Testis (tissue), 2 donors: ENCODE measurements around the gene METTL4.

Experiments
- POLR2A ChIP-seq: fragments of 450-650 bp; IDR thresholded peaks from one replicate; pipeline ENCODE4 v1.6.1; 2017; ENCODE audit warnings: antibody characterized with exemption, mild to moderate bottlenecking, moderate library complexity
- TF ChIP-seq, protein P1 (sequence below), 3 experiments: fragments of 450-650 bp in 2 of 3; fragments of 200-600 bp in 1 of 3; sonication (generic) in 1 of 3; IDR thresholded peaks; one replicate each; pipeline ENCODE4 v1.5.1; 2016 to 2019; ENCODE audit warnings: antibody characterized with exemption in 3 of 3, mild to moderate bottlenecking in 2 of 3, moderate library complexity in 1 of 3

DNA sequence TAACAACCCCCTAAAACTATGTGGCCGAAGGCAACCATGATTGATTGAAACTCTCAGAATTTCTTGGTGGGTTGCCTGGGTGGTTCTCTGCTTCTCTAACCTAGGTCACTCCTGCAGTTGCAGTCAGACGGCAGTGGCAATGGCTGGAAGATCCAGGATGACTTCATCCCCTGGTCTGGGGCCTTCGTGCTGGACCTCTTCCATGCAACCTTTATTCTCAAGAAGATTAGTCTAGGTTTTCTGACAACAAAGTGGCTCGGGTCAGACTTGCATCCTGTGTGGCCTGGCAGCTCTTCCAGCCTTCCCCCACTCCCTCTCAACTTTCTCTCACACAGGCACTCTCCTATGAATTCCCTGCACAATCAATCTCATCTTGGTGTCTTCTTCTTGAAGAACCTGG, 76.4 kb downstream of the METTL4 start:
- TF ChIP-seq, protein P1, sequence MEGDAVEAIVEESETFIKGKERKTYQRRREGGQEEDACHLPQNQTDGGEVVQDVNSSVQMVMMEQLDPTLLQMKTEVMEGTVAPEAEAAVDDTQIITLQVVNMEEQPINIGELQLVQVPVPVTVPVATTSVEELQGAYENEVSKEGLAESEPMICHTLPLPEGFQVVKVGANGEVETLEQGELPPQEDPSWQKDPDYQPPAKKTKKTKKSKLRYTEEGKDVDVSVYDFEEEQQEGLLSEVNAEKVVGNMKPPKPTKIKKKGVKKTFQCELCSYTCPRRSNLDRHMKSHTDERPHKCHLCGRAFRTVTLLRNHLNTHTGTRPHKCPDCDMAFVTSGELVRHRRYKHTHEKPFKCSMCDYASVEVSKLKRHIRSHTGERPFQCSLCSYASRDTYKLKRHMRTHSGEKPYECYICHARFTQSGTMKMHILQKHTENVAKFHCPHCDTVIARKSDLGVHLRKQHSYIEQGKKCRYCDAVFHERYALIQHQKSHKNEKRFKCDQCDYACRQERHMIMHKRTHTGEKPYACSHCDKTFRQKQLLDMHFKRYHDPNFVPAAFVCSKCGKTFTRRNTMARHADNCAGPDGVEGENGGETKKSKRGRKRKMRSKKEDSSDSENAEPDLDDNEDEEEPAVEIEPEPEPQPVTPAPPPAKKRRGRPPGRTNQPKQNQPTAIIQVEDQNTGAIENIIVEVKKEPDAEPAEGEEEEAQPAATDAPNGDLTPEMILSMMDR (IDR thresholded peaks at IDR 0.05) = no peak
- TF ChIP-seq POLR2A = no peak
